Neuronal stem cell (in vitro differentiated cells): Measurements from ENCODE around the gene FMN1.

Experiments used
- DNase-seq: peaks from one replicate; pipeline ENCODE4 v3.0.0-alpha.2; 2013; ENCODE audit warnings: low spot score
- H2AFZ ChIP-seq: one replicate; pipeline ENCODE4 v1.6.1; 2013; ENCODE audit warnings: mild to moderate bottlenecking, low read length, inconsistent platforms
- H2AK5ac ChIP-seq: 2 replicates; pipeline ENCODE4 v1.6.1; 2013; ENCODE audit warnings: low read depth, mild to moderate bottlenecking, inconsistent platforms, low read length, moderate library complexity, mixed read lengths
- H2BK120ac ChIP-seq: 2 replicates; pipeline ENCODE4 v1.6.1; 2013; ENCODE audit warnings: low read depth, mild to moderate bottlenecking, inconsistent platforms, low read length, moderate library complexity, mixed read lengths
- H2BK12ac ChIP-seq: one replicate; pipeline ENCODE4 v1.6.1; 2013; ENCODE audit warnings: low read length, inconsistent platforms
- H2BK15ac ChIP-seq: 2 replicates; pipeline ENCODE4 v1.6.1; 2013; ENCODE audit warnings: mild to moderate bottlenecking, low read length, inconsistent platforms, mixed read lengths
- H2BK5ac ChIP-seq: one replicate; pipeline ENCODE4 v1.6.1; 2013; ENCODE audit warnings: inconsistent platforms, mild to moderate bottlenecking, low read length, moderate library complexity
- H3K14ac ChIP-seq: one replicate; pipeline ENCODE4 v1.6.1; 2013; ENCODE audit warnings: low read length, inconsistent platforms
- H3K18ac ChIP-seq: 2 replicates; pipeline ENCODE4 v1.6.1; 2013; ENCODE audit warnings: low read length, inconsistent platforms
- H3K23ac ChIP-seq: 2 replicates; pipeline ENCODE4 v1.6.1; 2013; ENCODE audit warnings: low read depth, mild to moderate bottlenecking, mixed read lengths, low read length, inconsistent platforms; ENCODE audit not compliant: poor library complexity
- H3K27ac ChIP-seq: replicated peaks from 3 replicates; pipeline ENCODE4 v1.5.1; 2013; ENCODE audit warnings: low read length, inconsistent platforms
- H3K27me3 ChIP-seq, 3 experiments: 2 replicates each; pipeline ENCODE4 v1.6.1; 2013; ENCODE audit warnings: low read length in 3 of 3, mild to moderate bottlenecking in 2 of 3, inconsistent platforms in 1 of 3, low read depth in 1 of 3, mixed read lengths in 1 of 3, moderate library complexity in 1 of 3; ENCODE audit not compliant: control insufficient read depth in 3 of 3, insufficient read depth in 3 of 3
- H3K36me3 ChIP-seq, 2 donors: replicated peaks in 1 of 2; 2 replicates each; pipeline ENCODE4 v1.6.1; 2013; ENCODE audit warnings: low read length in 2 of 2; ENCODE audit not compliant: control insufficient read depth in 2 of 2, insufficient read depth in 2 of 2
- H3K4ac ChIP-seq: 2 replicates; pipeline ENCODE4 v1.6.1; 2013; ENCODE audit warnings: inconsistent platforms, mild to moderate bottlenecking, low read length, moderate library complexity
- H3K4me1 ChIP-seq, 2 donors: 1 replicate in 1 of 2; 2 replicates in 1 of 2; pipeline ENCODE4 v1.6.1; 2013; ENCODE audit warnings: low read length in 2 of 2, low read depth in 1 of 2; ENCODE audit not compliant: control insufficient read depth in 2 of 2, insufficient read depth in 1 of 2
- H3K4me2 ChIP-seq: one replicate; pipeline ENCODE4 v1.6.1; 2013; ENCODE audit warnings: mild to moderate bottlenecking, low read length, inconsistent platforms; ENCODE audit not compliant: insufficient read depth, poor library complexity, severe bottlenecking
- H3K4me3 ChIP-seq, 2 donors: 2 replicates each; pipeline ENCODE4 v1.5.1; 2013; ENCODE audit warnings: low read length in 2 of 2, mild to moderate bottlenecking in 2 of 2, inconsistent platforms in 1 of 2, moderate library complexity in 1 of 2
- H3K79me1 ChIP-seq: one replicate; pipeline ENCODE4 v1.6.1; 2013; ENCODE audit warnings: low read depth, mild to moderate bottlenecking, inconsistent platforms, low read length, moderate library complexity
- H3K9ac ChIP-seq: one replicate; pipeline ENCODE4 v1.6.1; 2013; ENCODE audit warnings: mild to moderate bottlenecking, low read depth, low read length, inconsistent platforms; ENCODE audit not compliant: poor library complexity
- H3K9me3 ChIP-seq, 2 donors: replicated peaks in 1 of 2; 2 replicates each; pipeline versions ENCODE3 to v1.6.1; 2013; ENCODE audit warnings: low read length in 2 of 2, mild to moderate bottlenecking in 2 of 2, inconsistent platforms in 1 of 2, low read depth in 1 of 2, mixed read lengths in 1 of 2, moderate library complexity in 1 of 2; ENCODE audit not compliant: control insufficient read depth in 2 of 2, insufficient read depth in 1 of 2
- H4K8ac ChIP-seq: one replicate; pipeline ENCODE4 v1.6.1; 2013; ENCODE audit warnings: low read depth, mild to moderate bottlenecking, inconsistent platforms, low read length, moderate library complexity
- H4K91ac ChIP-seq: one replicate; pipeline ENCODE4 v1.6.1; 2013; ENCODE audit warnings: low read length, low read depth, mild to moderate bottlenecking, inconsistent platforms; ENCODE audit not compliant: poor library complexity
- WGBS, 2 donors: extraction: QIAGEN DNeasy Blood & Tissue Kit; methylation state at CpG; one replicate each; pipeline ENCODE4 v1.1.7; 2013; ENCODE audit warnings: missing lambda C conversion rate in 2 of 2, mixed read lengths in 1 of 2; ENCODE audit not compliant: insufficient read length in 2 of 2, insufficient replicate concordance in 1 of 2; ENCODE audit errors: extremely low coverage in 2 of 2; 5-methylcytosine and 5-hydroxymethylcytosine counted together

FMN1 gene

DNA sequence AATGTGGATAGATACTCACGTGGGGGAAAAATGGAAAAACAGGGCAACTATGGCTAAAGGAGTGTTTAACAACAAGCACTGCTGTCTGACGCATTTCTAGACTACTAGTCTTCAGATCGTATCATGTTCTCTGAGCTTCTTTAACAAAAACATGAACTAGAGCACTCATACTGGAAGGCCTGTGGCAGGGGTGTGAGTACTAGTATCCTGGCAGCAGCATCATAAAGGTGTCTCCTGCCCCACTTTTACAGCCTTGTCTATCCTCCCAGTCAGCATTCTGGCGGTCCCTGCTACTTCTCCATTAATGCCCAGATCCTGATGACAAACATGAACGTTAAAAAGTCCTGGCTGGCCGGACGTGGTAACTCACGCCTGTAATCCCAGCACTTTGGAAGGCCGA is 4.0 kb downstream of the FMN1 start:
- Histone ChIP-seq H2BK15ac (no peak overlapping the region), H3K9ac (no peak overlapping the region), H3K79me1 (no peaks in the 10 kb centered on the region), H2BK120ac (no peak overlapping the region), H2AFZ (no peak overlapping the region), H4K8ac (no peak overlapping the region), H3K4me2 (no peak overlapping the region), H3K27me3 (peaks cover 0 to 24% (median 2%) of the 10 kb centered on the region in 3 experiments), H2AK5ac (no peak overlapping the region), H3K4me1 (peaks cover 7 to 12% of the 10 kb centered on the region in 2 donors), H3K18ac (no peak overlapping the region), H4K91ac (no peak overlapping the region), H2BK5ac (no peak overlapping the region), H2BK12ac (no peak overlapping the region), H3K4me3 (no peak overlapping the region), H3K27ac (no peak overlapping the region), H3K23ac (no peak overlapping the region), H3K4ac (no peak overlapping the region), H3K36me3 (no peaks in the 10 kb centered on the region), H3K14ac (no peak overlapping the region), H3K9me3 (no peaks in the 10 kb centered on the region)
- WGBS, 2 donors: no CpG with 5 or more reads among the region's 9 CpGs
- no peak for DNase-seq

DNA sequence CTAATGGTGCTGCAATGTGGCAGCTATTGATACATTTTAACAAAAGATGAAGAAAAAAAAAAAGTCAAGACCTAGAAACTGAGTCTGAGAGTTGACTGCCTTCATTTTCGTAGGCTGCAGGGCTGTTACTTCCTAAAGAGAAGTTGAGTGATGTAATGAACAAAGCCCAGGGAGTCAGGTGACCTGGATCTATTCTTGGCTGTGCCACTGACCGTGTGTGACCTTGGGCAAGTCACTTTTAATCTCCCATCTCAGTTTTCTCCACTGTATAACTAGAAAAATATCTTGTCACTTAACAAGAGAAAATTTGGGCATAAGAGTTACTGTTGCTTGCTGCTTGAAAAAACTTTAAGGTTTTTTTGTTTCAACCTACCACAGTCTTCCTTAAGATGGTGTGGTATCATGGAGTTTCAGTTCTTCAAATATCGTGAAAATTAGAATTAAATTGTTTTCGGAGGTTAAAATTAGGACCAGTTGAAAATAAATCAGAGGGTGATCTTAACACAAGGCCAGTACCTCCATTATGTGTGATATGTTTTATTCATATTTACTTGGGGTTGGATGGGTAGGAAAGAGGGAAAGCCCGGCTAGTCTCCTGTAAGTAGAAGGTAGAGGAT is 5.8 kb downstream of the FMN1 start:
- Histone ChIP-seq H2BK12ac (no peak overlapping the region), H2BK5ac (no peak overlapping the region), H3K23ac (no peak overlapping the region), H2AK5ac (no peak overlapping the region), H4K8ac (no peak overlapping the region), H2AFZ (no peak overlapping the region), H2BK120ac (no peak overlapping the region), H3K27me3 (peaks cover 0 to 24% (median 2%) of the 10 kb centered on the region in 3 experiments), H3K18ac (no peak overlapping the region), H3K9ac (no peak overlapping the region), H3K4ac (no peak overlapping the region), H3K9me3 (no peaks in the 10 kb centered on the region), H2BK15ac (no peak overlapping the region), H3K27ac (no peak overlapping the region), H3K36me3 (no peaks in the 10 kb centered on the region), H3K4me2 (no peak overlapping the region), H3K4me1 (peaks cover 2 to 8% of the 10 kb centered on the region in 2 donors), H4K91ac (no peak overlapping the region), H3K4me3 (no peak overlapping the region), H3K14ac (no peak overlapping the region), H3K79me1 (no peaks in the 10 kb centered on the region)
- no peak for DNase-seq
- WGBS, 2 donors: no CpG with 5 or more reads among the region's 5 CpGs

DNA sequence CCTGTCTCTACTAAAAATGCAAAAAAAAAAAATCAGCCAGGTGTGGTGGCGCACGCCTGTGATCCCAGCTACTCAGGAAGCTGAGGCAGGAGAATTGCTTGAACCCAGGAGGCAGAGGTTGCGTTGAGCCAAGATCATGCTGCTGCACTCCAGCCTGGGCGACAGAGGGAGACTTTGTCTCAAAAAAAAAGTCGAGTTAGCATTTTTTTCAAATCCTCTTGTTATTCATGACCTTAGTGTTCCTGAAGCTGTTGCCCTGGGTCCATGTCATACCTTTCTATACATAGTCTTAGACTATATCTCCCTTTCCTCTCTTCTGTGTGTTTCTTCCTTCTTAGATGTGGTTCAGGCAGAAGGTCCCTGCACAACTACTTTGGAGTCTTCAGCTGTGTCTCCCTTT is 6.4 kb downstream of the FMN1 start:
- Histone ChIP-seq H3K23ac (no peak overlapping the region), H2BK12ac (no peak overlapping the region), H2AK5ac (no peak overlapping the region), H2BK120ac (no peak overlapping the region), H3K4me1 (peaks cover 0 to 3% of the 10 kb centered on the region in 2 donors), H3K18ac (no peak overlapping the region), H2AFZ (no peak overlapping the region), H3K27ac (no peak overlapping the region), H2BK15ac (no peak overlapping the region), H4K91ac (no peak overlapping the region), H3K14ac (no peak overlapping the region), H3K9me3 (no peaks in the 10 kb centered on the region), H3K4ac (no peak overlapping the region), H3K4me3 (no peak overlapping the region), H3K27me3 (peaks cover 0 to 20% (median 0%) of the 10 kb centered on the region in 3 experiments), H3K36me3 (no peaks in the 10 kb centered on the region), H3K9ac (no peak overlapping the region), H2BK5ac (no peak overlapping the region), H3K79me1 (no peaks in the 10 kb centered on the region), H3K4me2 (no peak overlapping the region), H4K8ac (no peak overlapping the region)
- WGBS, 2 donors: no CpG with 5 or more reads among the region's 5 CpGs
- DNase-seq: no peak

DNA sequence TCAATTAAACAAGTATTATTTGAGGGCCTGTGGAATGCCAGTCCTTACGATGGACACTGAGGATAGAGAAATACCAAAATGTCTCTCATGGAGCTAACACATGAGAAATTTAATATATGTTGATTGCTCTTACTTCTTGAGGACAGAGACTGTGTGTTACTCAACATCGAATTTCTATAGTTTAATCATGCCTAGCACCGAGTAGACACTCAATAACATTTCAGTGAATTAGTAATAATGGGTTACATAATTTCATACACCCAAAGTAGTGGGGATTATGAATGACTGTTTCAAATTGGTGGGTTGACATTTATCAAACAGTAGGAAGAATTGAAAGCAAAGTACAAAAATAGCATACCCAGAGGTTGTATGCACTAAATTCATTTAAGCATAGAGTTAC is 11.2 kb downstream of the FMN1 start:
- H3K4ac ChIP-seq: no peak overlapping the region
- H3K9me3 ChIP-seq: no peaks in the 10 kb centered on the region
- H3K79me1 ChIP-seq: no peaks in the 10 kb centered on the region
- no peak overlapping the region for H2BK15ac ChIP-seq
- H2BK5ac ChIP-seq: no peak overlapping the region
- no peak overlapping the region for H2BK12ac ChIP-seq
- peaks cover 0 to 2% (median 0%) of the 10 kb centered on the region in 3 experiments for H3K27me3 ChIP-seq
- peaks cover 2 to 5% of the 10 kb centered on the region in 2 donors for H3K4me1 ChIP-seq
- H3K36me3 ChIP-seq: no peaks in the 10 kb centered on the region
- H2AFZ ChIP-seq: no peak overlapping the region
- H3K9ac ChIP-seq: no peak overlapping the region
- no peak for DNase-seq
- no CpG with 5 or more reads among the region's 3 CpGs for WGBS, 2 donors
- H2AK5ac ChIP-seq: no peak overlapping the region
- no peak overlapping the region for H2BK120ac ChIP-seq
- no peak overlapping the region for H3K27ac ChIP-seq
- no peak overlapping the region for H4K8ac ChIP-seq
- H3K18ac ChIP-seq: no peak overlapping the region
- no peak overlapping the region for H4K91ac ChIP-seq
- no peak overlapping the region for H3K4me3 ChIP-seq
- no peak overlapping the region for H3K4me2 ChIP-seq
- no peak overlapping the region for H3K14ac ChIP-seq
- H3K23ac ChIP-seq: no peak overlapping the region
